ENCODE measurements around the gene PRPF38B. TPM values are rescaled to one million over a fixed set of nuclear protein-coding genes. Genes with fewer than 3 reads are reported as not detected.

The PRPF38B gene
- total RNA-seq, 2 experiments from 2014 or later, result 62.5 to 65.3 TPM

DNA sequence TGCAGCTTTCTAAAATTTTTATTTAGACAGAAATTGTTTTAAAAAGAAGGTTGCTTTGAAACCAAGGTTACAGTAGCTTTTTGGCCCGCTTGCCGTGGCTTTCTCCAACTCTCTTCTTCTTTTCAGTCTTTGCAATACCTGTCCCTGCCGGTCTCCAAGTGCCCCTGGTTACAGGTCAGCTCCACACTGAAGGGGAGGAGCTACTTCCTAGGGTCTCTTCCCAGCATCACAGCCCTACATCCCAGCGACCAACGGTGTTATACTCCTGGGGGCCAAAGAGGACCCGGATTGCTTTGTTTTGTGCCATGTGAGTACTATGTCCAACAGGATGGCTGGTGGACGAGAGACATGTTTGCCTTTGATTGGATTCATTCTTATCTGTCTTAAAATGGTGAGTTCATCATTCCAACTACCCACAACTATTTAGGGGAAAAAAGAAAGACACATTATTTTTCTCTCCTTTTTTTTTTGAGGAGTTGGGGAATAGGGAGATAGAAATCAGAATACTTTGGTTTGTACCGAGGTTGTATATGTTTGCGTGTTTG, 20.6 kb downstream of the PRPF38B start, which contains the start of gene FNDC7:
Gene FNDC7 (plus strand): TSS at position 303 of the 545 bp plus-strand sequence. CDS start 26 bp downstream, at position 329.
- no peak within 1 kb of the TSS for H3K27ac Mint-ChIP-seq
- H3K4me3 Mint-ChIP-seq, result no peak within 1 kb of the TSS
- DNase-seq (no peak), ATAC-seq (no peak)
- TF ChIP-seq, protein P1, sequence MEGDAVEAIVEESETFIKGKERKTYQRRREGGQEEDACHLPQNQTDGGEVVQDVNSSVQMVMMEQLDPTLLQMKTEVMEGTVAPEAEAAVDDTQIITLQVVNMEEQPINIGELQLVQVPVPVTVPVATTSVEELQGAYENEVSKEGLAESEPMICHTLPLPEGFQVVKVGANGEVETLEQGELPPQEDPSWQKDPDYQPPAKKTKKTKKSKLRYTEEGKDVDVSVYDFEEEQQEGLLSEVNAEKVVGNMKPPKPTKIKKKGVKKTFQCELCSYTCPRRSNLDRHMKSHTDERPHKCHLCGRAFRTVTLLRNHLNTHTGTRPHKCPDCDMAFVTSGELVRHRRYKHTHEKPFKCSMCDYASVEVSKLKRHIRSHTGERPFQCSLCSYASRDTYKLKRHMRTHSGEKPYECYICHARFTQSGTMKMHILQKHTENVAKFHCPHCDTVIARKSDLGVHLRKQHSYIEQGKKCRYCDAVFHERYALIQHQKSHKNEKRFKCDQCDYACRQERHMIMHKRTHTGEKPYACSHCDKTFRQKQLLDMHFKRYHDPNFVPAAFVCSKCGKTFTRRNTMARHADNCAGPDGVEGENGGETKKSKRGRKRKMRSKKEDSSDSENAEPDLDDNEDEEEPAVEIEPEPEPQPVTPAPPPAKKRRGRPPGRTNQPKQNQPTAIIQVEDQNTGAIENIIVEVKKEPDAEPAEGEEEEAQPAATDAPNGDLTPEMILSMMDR (IDR thresholded peaks at IDR 0.05), result no peak
- intact Hi-C loops (cut with micrococcal nuclease), result no loop called here
- CTCF ChIA-PET, result interaction anchor here (0.7 to 1.6 kb wide), 4 partner anchors 14 to 69 kb away, joined by 3 to 4 read pairs (median 4); no protein-coding TSS in a partner anchor
- no peaks in the 10 kb centered on the region for H3K36me3 Mint-ChIP-seq (ENCODE audit: low read depth)
- peaks cover 8% of the 10 kb centered on the region for H3K4me1 Mint-ChIP-seq (ENCODE audit: low read depth)
- H3K9me3 Mint-ChIP-seq, result no peaks in the 10 kb centered on the region
- POLR2A ChIA-PET, result no interaction called here
- H3K27me3 Mint-ChIP-seq, result peaks cover 2% of the 10 kb centered on the region

DNA sequence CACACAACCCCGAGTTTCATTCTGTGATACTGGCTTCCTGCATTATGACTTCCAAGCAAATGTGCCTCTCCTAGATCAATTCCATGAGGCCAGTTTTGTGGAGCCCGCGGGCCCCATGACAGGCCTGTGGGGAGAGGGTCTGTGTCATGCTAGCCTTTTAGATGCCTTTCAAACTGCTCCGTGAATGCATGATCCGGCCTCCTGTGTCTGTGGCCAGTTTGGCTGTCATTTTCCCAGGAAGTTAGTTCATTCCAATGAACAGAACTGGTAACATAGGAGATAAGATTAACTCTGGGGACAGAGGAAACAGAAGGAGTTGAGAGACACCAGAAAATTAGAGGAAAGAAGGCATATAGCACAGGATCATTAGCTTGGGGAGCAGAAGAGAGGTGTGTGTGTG, 23.8 kb downstream of the PRPF38B start:
- Mint-ChIP-seq H3K36me3 (ENCODE audit: low read depth) (no peaks in the 10 kb centered on the region), H3K4me1 (ENCODE audit: low read depth) (no peaks in the 10 kb centered on the region), H3K4me3 (no peak overlapping the region), H3K27ac (no peak overlapping the region), H3K27me3 (peaks cover 2% of the 10 kb centered on the region), H3K9me3 (no peaks in the 10 kb centered on the region)
- TF ChIP-seq, protein P1 (IDR thresholded peaks at IDR 0.05), result no peak
- CTCF ChIA-PET, result no interaction called here
- DNase-seq (no peak), ATAC-seq (no peak)
- POLR2A ChIA-PET, result interaction anchor here (1.1 kb wide), 1 partner anchor 55 kb away, joined by 3 read pairs; the partner anchor contains the start of gene HENMT1
- intact Hi-C loops (cut with micrococcal nuclease), result no loop called here

DNA sequence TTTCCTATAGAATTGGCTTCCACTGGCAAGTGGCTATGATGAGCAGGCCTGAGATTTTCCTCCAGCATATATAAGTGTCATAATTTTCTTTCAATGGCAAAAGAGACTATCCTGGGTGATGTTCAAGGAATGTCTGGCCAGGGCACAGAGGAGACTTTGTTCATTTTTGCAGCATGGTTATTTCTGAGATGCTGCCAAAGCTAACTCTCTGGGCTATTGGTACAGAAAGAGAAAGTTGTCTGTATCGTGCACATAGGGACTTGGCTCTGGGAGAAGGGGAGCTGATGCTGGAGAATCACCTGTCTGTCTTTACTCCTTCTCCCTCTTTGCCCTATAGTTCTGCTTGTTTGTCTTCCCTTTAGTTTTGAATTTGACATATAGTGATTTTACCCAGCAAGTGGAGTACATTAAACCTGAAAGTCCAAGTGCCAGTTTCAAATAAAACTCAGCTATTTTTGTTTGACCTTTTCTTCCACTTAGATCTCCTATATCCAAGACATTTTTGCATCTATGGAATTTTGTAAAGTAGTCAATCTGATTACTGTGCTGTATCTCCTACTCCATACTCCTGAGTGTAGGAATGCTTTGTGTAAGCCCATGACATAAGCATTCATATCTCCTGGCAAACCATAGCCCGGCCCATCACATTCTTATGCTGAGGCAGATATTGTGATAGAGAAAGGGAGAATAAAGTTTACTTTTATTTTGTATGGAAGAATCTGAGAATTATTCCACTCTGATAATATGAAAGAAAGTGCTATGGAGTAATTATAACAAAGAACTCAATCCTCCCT, 24.5 kb downstream of the PRPF38B start:
- Mint-ChIP-seq H3K4me1 (ENCODE audit: low read depth) (no peaks in the 10 kb centered on the region), H3K9me3 (no peaks in the 10 kb centered on the region), H3K27ac (no peak overlapping the region), H3K36me3 (ENCODE audit: low read depth) (no peaks in the 10 kb centered on the region), H3K27me3 (peaks cover 2% of the 10 kb centered on the region), H3K4me3 (no peak overlapping the region)
- ATAC-seq (no peak), DNase-seq (no peak)
- POLR2A ChIA-PET, result interaction anchor here (1.1 kb wide), 1 partner anchor 56 kb away, joined by 3 read pairs; the partner anchor contains the start of gene HENMT1
- intact Hi-C loops (cut with micrococcal nuclease), result no loop called here
- TF ChIP-seq, protein P1 (IDR thresholded peaks at IDR 0.05), result no peak
- CTCF ChIA-PET, result interaction anchor here (1.0 kb wide), 1 partner anchor 7 kb away, joined by 4 read pairs; no protein-coding TSS in a partner anchor

DNA sequence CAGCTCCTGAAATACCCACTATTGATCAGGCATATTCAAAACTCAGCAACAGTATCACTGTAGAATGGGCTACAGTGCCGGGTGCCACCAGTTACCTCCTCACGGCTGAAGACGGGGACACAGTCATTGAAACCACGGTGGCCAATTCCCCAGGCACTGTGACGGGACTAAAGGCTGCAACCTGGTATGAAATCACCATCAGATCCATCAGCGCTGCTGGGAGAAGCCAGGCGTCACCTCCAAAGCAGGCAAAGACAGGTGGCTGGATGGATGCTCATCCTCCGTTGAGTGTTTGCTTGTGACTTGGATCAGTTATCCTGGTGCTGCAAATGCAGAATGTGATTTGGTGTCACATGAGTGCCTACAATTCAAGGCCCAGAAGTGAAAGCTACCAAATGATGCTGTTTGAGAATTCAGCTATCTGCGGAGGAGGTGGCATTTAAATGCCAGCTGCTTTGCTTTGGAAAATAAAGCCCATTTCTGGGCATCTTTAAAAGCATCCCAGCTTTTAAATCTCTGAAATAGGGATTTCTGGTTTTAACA, 25.7 kb downstream of the PRPF38B start:
- DNase-seq, result no peak
- Mint-ChIP-seq H3K4me1 (ENCODE audit: low read depth) (no peaks in the 10 kb centered on the region), H3K27me3 (peaks cover 2% of the 10 kb centered on the region), H3K36me3 (ENCODE audit: low read depth) (no peaks in the 10 kb centered on the region), H3K9me3 (no peaks in the 10 kb centered on the region), H3K4me3 (no peak overlapping the region), H3K27ac (no peak overlapping the region)
- TF ChIP-seq, protein P1 (IDR thresholded peaks at IDR 0.05), result no peak
- ATAC-seq, result no peak
- ChIA-PET POLR2A (no interaction called here), CTCF (interaction anchor here (1.0 to 1.1 kb wide), 2 partner anchors 8 to 9 kb away, joined by 4 read pairs; no protein-coding TSS in a partner anchor)
- intact Hi-C loops (cut with micrococcal nuclease), result no loop called here

Measured in activated CD8-positive, alpha-beta T cell treated with anti-CD3 and anti-CD28 coated beads for 36 hours (primary cell).